Hepatocyte (in vitro differentiated cells): ENCODE data around the gene PDHB. TPM values are rescaled to one million over a fixed set of nuclear protein-coding genes. Genes with fewer than 3 reads are reported as not detected.

ENCODE experiments used
- DNase-seq: peaks from one replicate; pipeline ENCODE4 v3.0.0-alpha.2; 2016; ENCODE audit warnings: low spot score
- H2AFZ ChIP-seq: fragments of 200-600 bp; sonication (generic); 2 replicates; pipeline ENCODE4 v1.6.0; 2016; ENCODE audit warnings: antibody characterized with exemption, mild to moderate bottlenecking
- H3K27ac ChIP-seq: fragments of 200-600 bp; sonication (generic); 2 replicates; pipeline ENCODE4 v1.5.1; 2016; ENCODE audit warnings: mild to moderate bottlenecking
- H3K27me3 ChIP-seq: fragments of 200-600 bp; sonication (generic); 2 replicates; pipeline ENCODE4 v1.6.1; 2016
- H3K36me3 ChIP-seq: fragments of 200-600 bp; sonication (generic); replicated peaks from 2 replicates; pipeline ENCODE4 v1.5.1; 2016; ENCODE audit warnings: low read depth; ENCODE audit not compliant: insufficient read depth
- H3K4me1 ChIP-seq: fragments of 200-600 bp; sonication (generic); 2 replicates; pipeline ENCODE4 v1.5.1; 2016; ENCODE audit warnings: mild to moderate bottlenecking, moderate library complexity; ENCODE audit not compliant: insufficient read depth
- H3K4me2 ChIP-seq: fragments of 200-600 bp; sonication (generic); 2 replicates; pipeline ENCODE4 v1.6.0; 2016
- H3K4me3 ChIP-seq: fragments of 200-600 bp; sonication (generic); 2 replicates; pipeline ENCODE4 v1.5.1; 2016; ENCODE audit warnings: mild to moderate bottlenecking
- H3K79me2 ChIP-seq: fragments of 200-600 bp; sonication (generic); 2 replicates; pipeline ENCODE4 v1.6.0; 2017; ENCODE audit warnings: mild to moderate bottlenecking
- H3K9me2 ChIP-seq: fragments of 200-600 bp; sonication (generic); replicated peaks from 2 replicates; pipeline ENCODE4 v1.6.0; 2017; ENCODE audit warnings: mild to moderate bottlenecking; ENCODE audit not compliant: insufficient read depth
- H3K9me3 ChIP-seq: fragments of 200-600 bp; sonication (generic); 2 replicates; pipeline ENCODE4 v1.5.1; 2016; ENCODE audit warnings: low read depth, mild to moderate bottlenecking
- H4K20me1 ChIP-seq: fragments of 200-600 bp; sonication (generic); 2 replicates; pipeline ENCODE4 v1.6.0; 2016; ENCODE audit warnings: mild to moderate bottlenecking; ENCODE audit not compliant: insufficient read depth, poor library complexity, severe bottlenecking
- EZH2 ChIP-seq: fragments of 200-600 bp; sonication (generic); IDR thresholded peaks from 2 replicates; pipeline ENCODE4 v1.6.1; 2016; ENCODE audit warnings: antibody characterized with exemption, mild to moderate bottlenecking, borderline replicate concordance
- EZH2phosphoT487 ChIP-seq: fragments of 200-600 bp; sonication (generic); IDR thresholded peaks from one replicate; pipeline ENCODE4 v1.6.1; 2018; ENCODE audit warnings: antibody characterized with exemption, mild to moderate bottlenecking, low read depth, moderate library complexity; ENCODE audit not compliant: unreplicated experiment, severe bottlenecking
- WGBS: methylation state at CpG from one replicate; pipeline ENCODE4 v1.1.6; 2016; ENCODE audit warnings: low lambda C conversion rate; ENCODE audit errors: missing lambda C conversion rate; 5-methylcytosine and 5-hydroxymethylcytosine counted together
- polyA plus RNA-seq: library from polyadenylated mRNA; unstranded; fragments of >200 nt; fragmentation: Nextera tagmentation; extraction: Ambion mirVana; gene quantifications from 2 replicates; pipeline ENCODE4 v1.2.1, GENCODE V29; 2016
- total RNA-seq: library from RNA; depleted of rRNA; stranded (reverse); fragments of >200 nt; gene quantifications from 2 replicates; pipeline ENCODE4 v1.2.3, GENCODE V29; 2014
- TF ChIP-seq, protein P1 (sequence below): fragments of 200-600 bp; sonication (generic); IDR thresholded peaks from 2 replicates; pipeline ENCODE4 v1.5.1; 2016; ENCODE audit warnings: antibody characterized with exemption, mild to moderate bottlenecking; ENCODE audit not compliant: poor library complexity

Gene PDHB
- total and polyA plus RNA-seq, 2 experiments from 2014 or later = 119 to 150 TPM

DNA sequence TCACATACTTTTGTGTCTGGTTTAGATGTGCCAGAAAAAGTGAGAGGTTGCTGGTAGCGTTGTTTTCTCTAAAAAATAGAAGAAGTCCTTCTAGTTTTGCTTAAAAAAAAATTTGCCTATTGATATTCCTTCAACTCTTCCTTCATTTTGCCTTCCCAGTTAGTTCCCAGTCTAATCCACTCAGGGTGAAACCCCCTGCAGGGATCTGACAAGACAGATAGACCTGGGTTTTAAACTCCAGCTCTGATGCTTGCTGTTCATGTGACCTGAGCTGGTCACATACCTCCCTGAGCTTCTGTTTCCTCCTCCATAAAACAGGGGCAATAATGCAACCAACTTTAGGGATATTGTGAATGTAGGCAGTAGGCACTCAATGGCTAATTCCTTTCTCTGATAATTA, 39.6 kb upstream of the PDHB start:
- H3K4me3 ChIP-seq = no peak overlapping the region
- WGBS = 95% methylated on average over 1 of the region's 1 CpG
- TF ChIP-seq EZH2 (no peak), EZH2phosphoT487 (no peak)
- TF ChIP-seq, protein P1, sequence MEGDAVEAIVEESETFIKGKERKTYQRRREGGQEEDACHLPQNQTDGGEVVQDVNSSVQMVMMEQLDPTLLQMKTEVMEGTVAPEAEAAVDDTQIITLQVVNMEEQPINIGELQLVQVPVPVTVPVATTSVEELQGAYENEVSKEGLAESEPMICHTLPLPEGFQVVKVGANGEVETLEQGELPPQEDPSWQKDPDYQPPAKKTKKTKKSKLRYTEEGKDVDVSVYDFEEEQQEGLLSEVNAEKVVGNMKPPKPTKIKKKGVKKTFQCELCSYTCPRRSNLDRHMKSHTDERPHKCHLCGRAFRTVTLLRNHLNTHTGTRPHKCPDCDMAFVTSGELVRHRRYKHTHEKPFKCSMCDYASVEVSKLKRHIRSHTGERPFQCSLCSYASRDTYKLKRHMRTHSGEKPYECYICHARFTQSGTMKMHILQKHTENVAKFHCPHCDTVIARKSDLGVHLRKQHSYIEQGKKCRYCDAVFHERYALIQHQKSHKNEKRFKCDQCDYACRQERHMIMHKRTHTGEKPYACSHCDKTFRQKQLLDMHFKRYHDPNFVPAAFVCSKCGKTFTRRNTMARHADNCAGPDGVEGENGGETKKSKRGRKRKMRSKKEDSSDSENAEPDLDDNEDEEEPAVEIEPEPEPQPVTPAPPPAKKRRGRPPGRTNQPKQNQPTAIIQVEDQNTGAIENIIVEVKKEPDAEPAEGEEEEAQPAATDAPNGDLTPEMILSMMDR = no peak
- H2AFZ ChIP-seq = no peak overlapping the region
- peaks cover 27% of the 10 kb centered on the region for H3K4me1 ChIP-seq
- H3K79me2 ChIP-seq = no peaks in the 10 kb centered on the region
- H3K36me3 ChIP-seq = no peaks in the 10 kb centered on the region
- H4K20me1 ChIP-seq = no peaks in the 10 kb centered on the region
- no peaks in the 10 kb centered on the region for H3K27me3 ChIP-seq
- no peaks in the 10 kb centered on the region for H3K9me2 ChIP-seq
- no peak for DNase-seq
- no peaks in the 10 kb centered on the region for H3K9me3 ChIP-seq
- H3K4me2 ChIP-seq = no peak overlapping the region
- H3K27ac ChIP-seq = no peak overlapping the region

DNA sequence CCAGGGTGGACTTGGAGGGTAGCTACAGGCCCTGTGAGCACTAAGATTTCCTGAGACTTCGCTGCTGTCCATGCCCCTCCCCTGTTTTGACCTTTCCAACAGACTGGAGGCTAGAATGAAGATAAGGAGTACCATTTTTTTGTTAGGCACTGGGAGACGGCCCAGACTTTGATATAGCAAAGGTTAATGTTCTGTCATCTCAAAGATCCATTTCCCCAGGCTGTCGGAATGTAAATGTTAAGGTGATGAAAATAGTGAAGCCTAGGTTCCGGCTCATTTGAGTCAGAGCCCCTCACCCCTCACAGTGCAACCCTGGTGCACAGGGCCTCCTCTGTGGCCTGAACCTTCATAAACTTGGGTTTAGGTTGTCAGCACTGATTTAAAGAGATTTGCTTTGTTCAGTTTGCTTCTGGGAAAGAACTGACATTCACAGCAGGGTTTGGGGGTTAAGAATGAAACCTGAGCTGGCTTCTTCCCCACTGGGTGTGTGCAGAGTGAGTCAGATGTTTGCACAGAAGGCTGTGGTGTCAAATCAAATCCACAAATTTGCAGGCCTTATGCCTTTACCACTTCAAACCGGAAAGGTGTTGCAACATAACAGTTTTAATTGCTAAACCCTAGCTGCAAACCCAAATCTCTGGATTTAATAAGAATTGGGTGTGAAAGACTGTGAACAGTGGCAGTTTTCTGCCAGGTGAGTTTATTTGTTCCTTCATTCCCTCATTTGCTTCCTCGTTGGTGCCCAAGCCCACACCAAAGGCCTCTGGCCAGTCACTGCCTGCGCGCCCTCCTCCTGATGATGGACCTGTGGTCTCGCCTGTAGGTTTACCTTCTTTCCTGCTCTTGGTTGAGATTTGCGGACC, 37.6 kb upstream of the PDHB start:
- peak overlapping the region; percentile 70 for H3K27ac ChIP-seq
- no peak overlapping the region for H2AFZ ChIP-seq
- DNase-seq = peak; percentile 82

DNA sequence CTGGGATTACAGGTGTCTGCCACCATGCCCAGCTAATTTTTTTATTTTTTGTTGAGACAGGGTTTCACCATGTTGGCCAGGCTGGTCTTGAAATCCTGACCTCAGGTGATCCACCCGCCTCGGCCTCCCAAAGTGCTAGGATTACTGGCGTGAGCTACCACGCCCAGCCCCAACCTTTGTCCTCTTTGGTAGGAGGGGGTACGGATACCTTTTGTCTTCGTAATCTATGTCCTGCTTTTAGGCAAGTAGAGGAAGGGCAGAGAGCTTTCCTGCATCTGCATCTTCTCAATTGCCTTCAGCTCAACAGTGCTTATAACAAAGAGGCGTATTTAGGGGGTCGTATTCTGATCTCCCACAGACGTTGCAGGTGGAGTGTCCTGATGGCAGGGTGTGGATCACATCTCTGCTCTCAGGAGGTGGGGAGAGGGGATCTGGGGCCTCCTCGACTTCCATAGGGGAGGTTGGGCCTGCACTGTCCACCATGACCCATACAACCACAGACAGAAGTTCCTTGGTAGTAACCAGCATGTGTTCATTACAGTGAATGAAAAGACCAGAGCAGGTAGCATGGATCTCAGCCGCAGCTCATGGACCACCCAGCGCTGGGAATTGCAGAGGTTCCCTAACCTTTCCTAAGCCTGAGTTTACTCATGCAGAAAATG, 36.9 kb upstream of the PDHB start:
- TF ChIP-seq EZH2phosphoT487 (no peak), EZH2 (no peak)
- TF ChIP-seq, protein P1 = no peak
- H3K9me2 ChIP-seq = no peaks in the 10 kb centered on the region
- no peaks in the 10 kb centered on the region for H3K27me3 ChIP-seq
- H3K36me3 ChIP-seq = no peaks in the 10 kb centered on the region
- DNase-seq = no peak
- H3K4me1 ChIP-seq = peaks cover 27% of the 10 kb centered on the region
- H3K27ac ChIP-seq = peak overlapping the region; percentile 70
- H3K4me3 ChIP-seq = no peak overlapping the region
- peak overlapping the region; percentile 40 for H3K4me2 ChIP-seq
- WGBS = 76% methylated on average over 12 of the region's 12 CpGs
- no peaks in the 10 kb centered on the region for H4K20me1 ChIP-seq
- no peak overlapping the region for H2AFZ ChIP-seq
- no peaks in the 10 kb centered on the region for H3K9me3 ChIP-seq
- no peaks in the 10 kb centered on the region for H3K79me2 ChIP-seq

More for the DNA sequence above, 37.6 kb upstream of the PDHB start:
- Histone ChIP-seq H3K4me1 (peaks cover 27% of the 10 kb centered on the region), H3K79me2 (no peaks in the 10 kb centered on the region), H3K4me3 (no peak overlapping the region), H3K9me2 (no peaks in the 10 kb centered on the region), H3K27me3 (no peaks in the 10 kb centered on the region), H3K9me3 (no peaks in the 10 kb centered on the region), H4K20me1 (no peaks in the 10 kb centered on the region), H3K36me3 (no peaks in the 10 kb centered on the region), H3K4me2 (peak overlapping the region; percentile 40)
- WGBS = 43% methylated on average over 10 of the region's 10 CpGs
- TF ChIP-seq EZH2 = no peak
- peak; percentile 37 for TF ChIP-seq EZH2phosphoT487
- TF ChIP-seq, protein P1 = no peak
